SK-N-SH (cell line): ENCODE measurements around the gene GNB1L.

ENCODE experiments used
- CHD2 ChIP-seq: fragments of 150-350 bp; IDR thresholded peaks from 2 replicates; pipeline ENCODE4 v1.6.1; 2018; ENCODE audit warnings: low read length; ENCODE audit not compliant: partially characterized antibody
- POLR2AphosphoS5 ChIP-seq: IDR thresholded peaks from 2 replicates; pipeline ENCODE4 v1.6.1; 2012; ENCODE audit warnings: low read depth, low read length
- RCOR1 ChIP-seq: fragments of 150-350 bp; IDR thresholded peaks from 2 replicates; pipeline ENCODE4 v1.6.1; 2017; ENCODE audit warnings: antibody characterized with exemption, low read length
- TCF12 ChIP-seq: IDR thresholded peaks from 2 replicates; pipeline ENCODE4 v1.4.0; 2012
- YY1 ChIP-seq: IDR thresholded peaks from 2 replicates; pipeline ENCODE4 v1.4.0; 2012; ENCODE audit warnings: low read depth, mild to moderate bottlenecking
- TF ChIP-seq, protein P1 (sequence below): IDR thresholded peaks from 2 replicates; pipeline ENCODE4 v1.4.0; 2012; ENCODE audit warnings: low read depth
- TF ChIP-seq, protein P2 (sequence below): fragments of 200-600 bp; sonication (generic); IDR thresholded peaks from 2 replicates; pipeline ENCODE4 v1.6.1; 2017; ENCODE audit warnings: antibody characterized with exemption, mild to moderate bottlenecking, moderate library complexity

DNA sequence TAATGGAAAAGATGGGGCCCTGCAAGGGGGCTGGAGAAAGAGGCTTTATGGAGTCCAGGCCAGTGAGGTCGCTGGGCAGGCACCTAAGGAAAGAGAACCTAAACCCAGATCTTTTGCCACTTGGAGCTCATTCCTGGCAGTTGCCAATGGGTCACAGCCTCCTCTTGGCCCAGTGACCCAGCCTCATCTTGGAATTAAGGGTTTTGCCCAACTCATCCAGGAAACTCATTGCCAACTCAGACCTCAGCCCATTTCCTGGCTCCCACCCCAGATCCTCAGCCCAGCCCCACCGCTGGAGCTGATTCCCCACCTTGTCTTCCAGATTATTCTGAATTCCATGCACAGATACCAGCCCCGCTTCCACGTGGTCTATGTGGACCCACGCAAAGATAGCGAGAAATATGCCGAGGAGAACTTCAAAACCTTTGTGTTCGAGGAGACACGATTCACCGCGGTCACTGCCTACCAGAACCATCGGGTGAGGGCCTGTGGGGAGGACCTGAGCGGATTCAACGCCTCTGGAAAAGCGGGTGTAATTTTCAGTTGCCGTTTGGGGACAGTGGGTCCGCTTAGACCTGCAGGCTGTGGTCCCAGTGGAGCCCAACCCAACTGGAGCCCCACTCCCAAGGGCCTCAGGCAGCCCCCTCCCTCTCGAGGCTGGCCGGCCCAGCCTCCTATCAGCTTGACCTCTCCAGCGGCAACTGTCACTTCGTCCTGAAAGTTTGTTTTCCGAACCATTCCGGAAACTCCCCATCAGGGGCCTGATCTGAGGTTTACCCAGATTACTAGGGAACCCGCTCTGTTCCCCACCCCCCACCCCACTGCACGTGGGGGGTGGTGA lies 89.8 kb downstream of the GNB1L start:
- TF ChIP-seq POLR2AphosphoS5 (no peak), TCF12 (no peak), RCOR1 (no peak), CHD2 (no peak), YY1 (no peak)
- TF ChIP-seq, protein P1, sequence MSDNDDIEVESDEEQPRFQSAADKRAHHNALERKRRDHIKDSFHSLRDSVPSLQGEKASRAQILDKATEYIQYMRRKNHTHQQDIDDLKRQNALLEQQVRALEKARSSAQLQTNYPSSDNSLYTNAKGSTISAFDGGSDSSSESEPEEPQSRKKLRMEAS = no peak
- TF ChIP-seq, protein P2, sequence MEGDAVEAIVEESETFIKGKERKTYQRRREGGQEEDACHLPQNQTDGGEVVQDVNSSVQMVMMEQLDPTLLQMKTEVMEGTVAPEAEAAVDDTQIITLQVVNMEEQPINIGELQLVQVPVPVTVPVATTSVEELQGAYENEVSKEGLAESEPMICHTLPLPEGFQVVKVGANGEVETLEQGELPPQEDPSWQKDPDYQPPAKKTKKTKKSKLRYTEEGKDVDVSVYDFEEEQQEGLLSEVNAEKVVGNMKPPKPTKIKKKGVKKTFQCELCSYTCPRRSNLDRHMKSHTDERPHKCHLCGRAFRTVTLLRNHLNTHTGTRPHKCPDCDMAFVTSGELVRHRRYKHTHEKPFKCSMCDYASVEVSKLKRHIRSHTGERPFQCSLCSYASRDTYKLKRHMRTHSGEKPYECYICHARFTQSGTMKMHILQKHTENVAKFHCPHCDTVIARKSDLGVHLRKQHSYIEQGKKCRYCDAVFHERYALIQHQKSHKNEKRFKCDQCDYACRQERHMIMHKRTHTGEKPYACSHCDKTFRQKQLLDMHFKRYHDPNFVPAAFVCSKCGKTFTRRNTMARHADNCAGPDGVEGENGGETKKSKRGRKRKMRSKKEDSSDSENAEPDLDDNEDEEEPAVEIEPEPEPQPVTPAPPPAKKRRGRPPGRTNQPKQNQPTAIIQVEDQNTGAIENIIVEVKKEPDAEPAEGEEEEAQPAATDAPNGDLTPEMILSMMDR = no peak
